Activated T-helper 2 cell treated with anti-CD3 and anti-CD28 coated beads, Interferon-gamma antibody, Interleukin-2, Interleukin-4, amounts not matched to agents 10 μg/mL and 5 μg/mL and 100 μg/mL, durations not matched to agents 14 hours and 24 hours and 36 hours (primary cell): ENCODE measurements around the gene RPA1. TPM values are rescaled to one million over a fixed set of nuclear protein-coding genes. Genes with fewer than 3 reads are reported as not detected.

Source experiments
- DNase-seq: peaks from one replicate; pipeline ENCODE4 v3.0.0; 2021; ENCODE audit warnings: low spot score
- H3K27ac Mint-ChIP-seq: one replicate; pipeline ENCODE4 v1.8.0; 2021; ENCODE audit warnings: mixed read lengths
- H3K27me3 Mint-ChIP-seq: one replicate; pipeline ENCODE4 v1.8.0; 2021; ENCODE audit warnings: low read depth, mixed read lengths
- H3K36me3 Mint-ChIP-seq: one replicate; pipeline ENCODE4 v1.8.0; 2021; ENCODE audit warnings: low read depth, mixed read lengths
- H3K4me1 Mint-ChIP-seq: one replicate; pipeline ENCODE4 v1.8.0; 2021; ENCODE audit warnings: low read depth, mixed read lengths
- H3K4me3 Mint-ChIP-seq: one replicate; pipeline ENCODE4 v1.8.0; 2021; ENCODE audit warnings: low read depth, mild to moderate bottlenecking, moderate library complexity, mixed read lengths
- H3K9me3 Mint-ChIP-seq: one replicate; pipeline ENCODE4 v1.8.0; 2021; ENCODE audit warnings: mixed read lengths
- intact Hi-C: fragments of 100-400 bp; cut with micrococcal nuclease; formaldehyde crosslinking; loops from one replicate; pipeline ENCODE4 v1.15.1; 2023
- total RNA-seq: library from RNA; stranded (reverse); gene quantifications from 2 replicates; pipeline ENCODE4 v1.2.3, GENCODE V29; 2022

RPA1 gene
- total RNA-seq, 1 donor from 2014 or later = 229 TPM

DNA sequence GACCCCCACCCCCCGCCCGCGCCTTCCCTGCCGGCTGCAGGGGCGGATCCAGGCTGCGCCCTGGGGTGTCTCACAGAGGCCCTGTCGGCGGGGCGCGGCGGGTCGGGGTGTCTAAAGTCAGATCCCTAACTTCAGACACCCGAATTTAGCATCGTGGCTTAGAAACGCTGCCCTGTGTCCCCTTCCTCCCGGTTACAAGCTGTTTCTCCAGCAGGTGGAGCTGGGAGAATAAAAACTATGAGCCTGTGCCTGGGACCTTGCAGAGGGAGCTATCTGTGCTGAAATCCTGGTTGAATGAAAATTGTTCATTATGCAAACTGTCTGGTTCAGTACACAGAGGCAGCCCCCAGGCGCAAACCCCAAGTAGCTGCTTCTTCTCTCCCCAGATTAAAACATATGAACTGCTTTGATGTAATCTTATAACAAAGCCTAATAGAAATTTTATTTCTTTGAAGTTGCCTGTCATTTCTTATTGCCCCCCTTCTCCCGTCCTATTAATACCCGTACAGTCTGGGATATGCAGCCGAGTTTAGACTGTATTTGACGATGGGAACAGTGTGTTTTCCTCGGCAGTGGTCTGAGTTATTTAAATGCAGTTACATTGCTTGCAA, 79.0 kb downstream of the RPA1 start:
- Mint-ChIP-seq H3K4me1 (peaks cover 2% of the 10 kb centered on the region), H3K27ac (no peak overlapping the region), H3K36me3 (no peaks in the 10 kb centered on the region), H3K9me3 (no peaks in the 10 kb centered on the region), H3K27me3 (peaks cover 58% of the 10 kb centered on the region), H3K4me3 (no peak overlapping the region)
- intact Hi-C loops = loop anchor here (2.0 to 10.0 kb wide), 2 partner anchors 86 to 122 kb away; partner anchors contain the start of gene DPH1
- peak; percentile 18 for DNase-seq

GRCh38 chr17:1909985-1910384, 80.2 kb downstream of the RPA1 start:
- no peak overlapping the region for H3K27ac Mint-ChIP-seq
- intact Hi-C loops = loop anchor here (2.0 to 10.0 kb wide), 2 partner anchors 85 to 121 kb away; partner anchors contain the start of gene DPH1

GRCh38 chr17:1912146-1912545, 82.3 kb downstream of the RPA1 start:
- H3K27ac Mint-ChIP-seq = no peak overlapping the region
- no peaks in the 10 kb centered on the region for H3K9me3 Mint-ChIP-seq
- H3K4me1 Mint-ChIP-seq = peaks cover 2% of the 10 kb centered on the region
- H3K27me3 Mint-ChIP-seq = peaks cover 41% of the 10 kb centered on the region
- DNase-seq = no peak
- H3K36me3 Mint-ChIP-seq = no peaks in the 10 kb centered on the region
- H3K4me3 Mint-ChIP-seq = no peak overlapping the region
- intact Hi-C loops = no loop called here

More at GRCh38 chr17:1909985-1910384, 80.2 kb downstream of the RPA1 start:
- H3K4me3 Mint-ChIP-seq = no peak overlapping the region
- H3K36me3 Mint-ChIP-seq = no peaks in the 10 kb centered on the region
- H3K27me3 Mint-ChIP-seq = peaks cover 57% of the 10 kb centered on the region
- no peak for DNase-seq
- no peaks in the 10 kb centered on the region for H3K9me3 Mint-ChIP-seq
- peaks cover 2% of the 10 kb centered on the region for H3K4me1 Mint-ChIP-seq

GRCh38 chr17:1913702-1914101, 83.9 kb downstream of the RPA1 start:
- intact Hi-C loops = no loop called here
- no peaks in the 10 kb centered on the region for H3K9me3 Mint-ChIP-seq
- no peaks in the 10 kb centered on the region for H3K36me3 Mint-ChIP-seq
- no peak overlapping the region for H3K4me3 Mint-ChIP-seq
- H3K27ac Mint-ChIP-seq = no peak overlapping the region
- H3K27me3 Mint-ChIP-seq = peaks cover 31% of the 10 kb centered on the region
- H3K4me1 Mint-ChIP-seq = peaks cover 2% of the 10 kb centered on the region
- no peak for DNase-seq

- intact Hi-C loops = no loop called here
- Mint-ChIP-seq H3K36me3 (no peaks in the 10 kb centered on the region), H3K4me1 (no peaks in the 10 kb centered on the region), H3K9me3 (no peaks in the 10 kb centered on the region), H3K4me3 (no peak overlapping the region), H3K27ac (no peak overlapping the region), H3K27me3 (peaks cover 24% of the 10 kb centered on the region)
- no peak for DNase-seq
Measured at GRCh38 chr17:1914661-1915083, 84.9 kb downstream of the RPA1 start.

- no peaks in the 10 kb centered on the region for H3K36me3 Mint-ChIP-seq
- peaks cover 16% of the 10 kb centered on the region for H3K27me3 Mint-ChIP-seq
- no peaks in the 10 kb centered on the region for H3K9me3 Mint-ChIP-seq
- intact Hi-C loops = no loop called here
- DNase-seq = no peak
- no peak overlapping the region for H3K27ac Mint-ChIP-seq
- H3K4me1 Mint-ChIP-seq = no peaks in the 10 kb centered on the region
- H3K4me3 Mint-ChIP-seq = no peak overlapping the region
Measured at GRCh38 chr17:1915889-1916288, 86.1 kb downstream of the RPA1 start.

DNA sequence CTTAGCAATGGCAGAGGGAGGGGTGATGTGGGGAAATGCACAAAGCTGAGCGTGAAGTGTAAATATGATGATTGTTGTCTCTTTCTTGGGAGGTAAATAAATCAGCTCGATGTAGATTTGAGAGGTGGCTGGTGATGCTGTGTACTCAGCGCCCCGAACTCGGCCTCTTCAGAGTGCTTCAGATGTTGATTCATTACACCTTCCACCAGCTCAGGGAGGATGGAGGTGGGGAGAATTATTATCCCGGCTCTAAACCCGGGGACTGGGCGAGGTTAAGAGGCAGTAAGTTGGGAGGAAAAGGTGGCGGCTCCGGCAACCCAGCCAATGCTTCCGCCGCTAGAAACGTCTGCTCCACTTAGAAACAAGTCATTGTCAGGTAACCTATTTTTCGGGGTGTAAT, 86.5 kb downstream of the RPA1 start:
- intact Hi-C loops = no loop called here
- H3K9me3 Mint-ChIP-seq = no peaks in the 10 kb centered on the region
- no peak overlapping the region for H3K4me3 Mint-ChIP-seq
- H3K36me3 Mint-ChIP-seq = no peaks in the 10 kb centered on the region
- H3K27ac Mint-ChIP-seq = no peak overlapping the region
- no peak for DNase-seq
- no peaks in the 10 kb centered on the region for H3K4me1 Mint-ChIP-seq
- H3K27me3 Mint-ChIP-seq = peaks cover 16% of the 10 kb centered on the region

GRCh38 chr17:1916963-1917715, 87.3 kb downstream of the RPA1 start:
- H3K4me3 Mint-ChIP-seq = no peak overlapping the region
- H3K27me3 Mint-ChIP-seq = peaks cover 9% of the 10 kb centered on the region
- H3K4me1 Mint-ChIP-seq = no peaks in the 10 kb centered on the region
- no peak for DNase-seq
- H3K9me3 Mint-ChIP-seq = no peaks in the 10 kb centered on the region
- intact Hi-C loops = no loop called here
- no peaks in the 10 kb centered on the region for H3K36me3 Mint-ChIP-seq
- no peak overlapping the region for H3K27ac Mint-ChIP-seq

- intact Hi-C loops = no loop called here
Measured at GRCh38 chr17:1918346-1919162, 88.7 kb downstream of the RPA1 start.

DNA sequence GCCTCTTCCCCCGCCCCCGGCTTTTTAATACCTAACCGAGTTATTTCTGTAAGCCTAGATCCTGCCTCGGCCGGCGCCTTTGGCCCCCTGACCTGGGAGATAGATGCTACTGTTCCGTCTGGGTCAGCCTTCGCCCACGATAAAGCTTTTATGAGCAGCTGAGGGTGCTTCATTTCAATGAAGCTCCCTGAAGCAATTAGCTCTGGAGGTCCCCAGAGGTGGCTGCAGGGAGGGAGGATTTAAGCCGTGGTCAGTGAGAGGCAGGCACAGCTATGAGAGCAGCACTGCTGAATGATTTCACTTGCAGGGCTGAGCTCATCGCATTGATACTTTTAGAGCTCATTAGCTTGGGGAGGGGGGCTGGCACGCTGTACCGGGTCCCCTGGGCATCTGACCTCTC, 89.4 kb downstream of the RPA1 start:
- Mint-ChIP-seq H3K36me3 (no peaks in the 10 kb centered on the region), H3K9me3 (no peaks in the 10 kb centered on the region), H3K27ac (no peak overlapping the region), H3K27me3 (peaks cover 6% of the 10 kb centered on the region), H3K4me1 (no peaks in the 10 kb centered on the region), H3K4me3 (no peak overlapping the region)
- intact Hi-C loops = no loop called here
- DNase-seq = no peak

More at GRCh38 chr17:1918346-1919162, 88.7 kb downstream of the RPA1 start:
- H3K4me1 Mint-ChIP-seq = no peaks in the 10 kb centered on the region
- H3K27ac Mint-ChIP-seq = no peak overlapping the region
- no peaks in the 10 kb centered on the region for H3K9me3 Mint-ChIP-seq
- H3K36me3 Mint-ChIP-seq = no peaks in the 10 kb centered on the region
- H3K4me3 Mint-ChIP-seq = no peak overlapping the region
- H3K27me3 Mint-ChIP-seq = peaks cover 6% of the 10 kb centered on the region
- no peak for DNase-seq

DNA sequence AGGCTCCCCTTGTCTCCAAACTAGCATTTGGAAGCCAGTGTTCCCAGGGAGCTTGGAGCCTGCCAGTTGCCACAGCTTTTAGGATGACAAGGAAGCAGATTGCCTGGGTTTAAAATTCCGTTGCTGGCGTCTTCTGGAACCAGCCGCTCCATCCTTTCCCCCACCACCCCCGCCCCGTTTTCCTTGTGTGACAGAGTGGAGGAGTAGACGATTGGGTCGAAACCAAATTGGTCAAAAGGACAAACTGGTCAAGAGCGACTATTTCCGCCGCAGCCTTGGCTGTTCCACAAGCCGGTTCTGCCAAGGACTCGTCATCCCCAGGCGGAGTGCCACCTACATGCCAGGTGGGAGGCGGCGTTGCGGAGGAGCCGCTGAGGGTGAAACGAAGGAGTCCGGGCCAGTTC, 91.1 kb downstream of the RPA1 start:
- Mint-ChIP-seq H3K36me3 (no peaks in the 10 kb centered on the region), H3K9me3 (no peaks in the 10 kb centered on the region), H3K4me1 (no peaks in the 10 kb centered on the region), H3K27me3 (peaks cover 2% of the 10 kb centered on the region), H3K4me3 (no peak overlapping the region), H3K27ac (no peak overlapping the region)
- intact Hi-C loops = no loop called here
- DNase-seq = no peak

- DNase-seq = no peak
- Mint-ChIP-seq H3K4me1 (no peaks in the 10 kb centered on the region), H3K9me3 (no peaks in the 10 kb centered on the region), H3K27me3 (peaks cover 5% of the 10 kb centered on the region), H3K4me3 (no peak overlapping the region), H3K27ac (no peak overlapping the region), H3K36me3 (no peaks in the 10 kb centered on the region)
- intact Hi-C loops = no loop called here
Measured at GRCh38 chr17:1928976-1929375, 99.2 kb downstream of the RPA1 start.

GRCh38 chr17:1930337-1930645, 100.5 kb downstream of the RPA1 start:
- intact Hi-C loops = no loop called here
- no peak for DNase-seq
- peaks cover 5% of the 10 kb centered on the region for H3K27me3 Mint-ChIP-seq
- H3K4me1 Mint-ChIP-seq = no peaks in the 10 kb centered on the region
- no peak overlapping the region for H3K4me3 Mint-ChIP-seq
- no peaks in the 10 kb centered on the region for H3K36me3 Mint-ChIP-seq
- no peak overlapping the region for H3K27ac Mint-ChIP-seq
- H3K9me3 Mint-ChIP-seq = no peaks in the 10 kb centered on the region
